Activated T-cell treated with anti-CD3 and anti-CD28 coated beads, Interleukin-2, amount 50 U/mL, for 72 hours (primary cell): ENCODE measurements around the gene TNP2. TPM values are rescaled to one million over a fixed set of nuclear protein-coding genes. Genes with fewer than 3 reads are reported as not detected.

Experiments
- total RNA-seq, 2 donors: library from RNA; stranded (reverse); gene quantifications; one replicate each; pipeline ENCODE4 v1.2.3, GENCODE V29; 2022

The TNP2 gene
- total RNA-seq, 2 donors from 2014 or later, result not detected

Other genes starting within 250 kb of the TNP2 start
- 100 to 1,000 TPM in 1 of 2 donors, 10 to 100 TPM in 1; 93.7 to 126 TPM for gene SOCS1, start 13.1 kb downstream of the TNP2 start, total RNA-seq
- gene PRM3, start 4.3 kb upstream of the TNP2 start, total RNA-seq, result not detected
- gene PRM2, start 7.2 kb upstream of the TNP2 start, total RNA-seq, result not detected
- gene PRM1, start 12.0 kb upstream of the TNP2 start, total RNA-seq, result not detected
- 100 to 1,000 TPM; 105 to 119 TPM for gene RMI2, start 76.1 kb upstream of the TNP2 start, total RNA-seq